HUDEP-2 (cell line): Measurements from ENCODE around the gene MYT1.

ENCODE experiments used
- DNase-seq, 76 experiments: peaks; one replicate each; lab custom pipeline; 2025; ENCODE audit not compliant: unreplicated experiment in 76 of 76; lab: John Stamatoyannopoulos, UW

The MYT1 gene

GRCh38 chr20:64211874-64212658 is 47.8 kb downstream of the MYT1 start:
- no peak for DNase-seq

DNA sequence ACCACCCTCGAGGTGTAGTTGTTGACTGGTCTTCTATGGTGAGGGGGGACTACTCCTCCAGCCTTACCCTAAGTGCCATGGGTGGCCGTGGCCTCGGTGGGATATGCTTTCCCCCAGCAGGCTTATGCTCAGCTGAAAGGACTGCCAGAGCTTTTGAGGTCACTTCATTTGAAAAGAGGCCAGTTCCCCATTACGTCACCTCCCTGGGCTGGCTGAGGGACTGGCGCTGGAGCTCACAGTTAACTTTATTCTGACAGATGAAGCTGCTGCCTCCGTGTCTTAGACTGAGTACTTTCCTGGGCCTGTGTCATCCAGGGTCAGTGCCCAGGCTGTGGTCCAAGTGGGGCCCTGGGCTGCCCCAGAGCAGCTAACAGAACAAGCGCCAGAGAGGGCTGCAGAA is 48.5 kb downstream of the MYT1 start:
- DNase-seq = peak in 1 of 76 experiments; percentile 22

- no peak for DNase-seq
Observed at GRCh38 chr20:64214113-64214512, 49.9 kb downstream of the MYT1 start.

DNA sequence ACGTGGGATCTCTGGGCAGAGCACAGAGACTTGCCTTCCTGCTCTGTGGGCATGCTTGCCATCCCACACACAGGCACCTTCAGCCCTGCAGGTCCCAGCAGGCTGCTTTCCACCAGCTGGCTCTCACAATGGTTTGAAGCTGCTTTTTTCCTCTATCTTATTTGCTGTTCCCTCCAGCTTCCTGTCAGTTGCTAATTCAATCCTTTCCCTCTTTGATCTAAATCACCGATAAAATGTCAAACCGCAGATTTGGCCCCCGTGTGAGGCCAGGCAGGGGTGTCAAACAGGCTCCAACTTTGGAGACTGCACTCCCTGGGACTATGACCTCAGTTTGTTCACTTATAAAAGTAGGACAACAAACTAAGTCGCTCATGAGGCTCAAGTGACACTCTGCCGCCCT is 50.7 kb downstream of the MYT1 start:
- no peak for DNase-seq

- DNase-seq = no peak
Observed at GRCh38 chr20:64216036-64216435, 51.8 kb downstream of the MYT1 start.

GRCh38 chr20:64216910-64217309 is 52.7 kb downstream of the MYT1 start:
- DNase-seq = no peak

- peak in 25 of 76 experiments; percentile 2 to 53 (median 17) for DNase-seq
Observed at GRCh38 chr20:64217539-64218221, 53.4 kb downstream of the MYT1 start.

DNA sequence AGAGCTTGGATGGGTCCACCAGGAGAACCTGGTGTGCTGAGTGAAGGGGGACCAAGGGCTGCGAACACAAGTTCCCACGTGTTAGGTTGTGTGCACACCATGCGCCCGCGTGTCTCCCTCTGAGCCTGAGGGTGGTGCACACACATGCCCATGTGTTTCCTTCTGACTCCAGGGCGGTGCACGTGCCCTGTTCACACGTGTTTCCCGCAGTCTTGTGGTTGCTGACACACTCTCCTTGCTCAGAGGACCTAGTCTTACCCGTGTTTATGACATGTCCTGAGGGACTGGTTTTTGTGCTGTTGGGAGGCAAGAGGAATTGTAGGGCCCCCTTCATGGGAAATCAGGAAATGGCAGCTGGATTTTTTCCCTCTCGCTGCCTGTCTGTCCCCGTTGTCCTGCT is 55.0 kb downstream of the MYT1 start:
- DNase-seq = no peak

DNA sequence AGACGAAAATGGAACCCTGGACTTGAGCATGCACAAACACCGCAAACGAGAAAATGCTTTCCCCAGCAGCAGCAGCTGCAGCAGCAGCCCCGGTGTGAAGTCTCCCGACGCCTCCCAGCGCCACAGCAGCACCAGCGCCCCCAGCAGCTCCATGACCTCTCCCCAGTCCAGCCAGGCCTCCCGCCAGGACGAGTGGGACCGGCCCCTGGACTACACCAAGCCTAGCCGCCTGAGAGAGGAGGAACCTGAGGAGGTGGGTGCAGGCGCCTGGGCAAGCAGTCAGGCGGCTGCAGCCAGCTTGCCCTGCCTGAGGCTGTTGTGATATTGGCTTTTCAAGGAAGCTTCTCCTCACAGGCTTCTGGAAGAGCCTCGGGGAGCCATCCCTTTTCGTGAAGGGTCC is 55.5 kb downstream of the MYT1 start:
- no peak for DNase-seq

GRCh38 chr20:64220420-64220819 is 56.2 kb downstream of the MYT1 start:
- DNase-seq = no peak

DNA sequence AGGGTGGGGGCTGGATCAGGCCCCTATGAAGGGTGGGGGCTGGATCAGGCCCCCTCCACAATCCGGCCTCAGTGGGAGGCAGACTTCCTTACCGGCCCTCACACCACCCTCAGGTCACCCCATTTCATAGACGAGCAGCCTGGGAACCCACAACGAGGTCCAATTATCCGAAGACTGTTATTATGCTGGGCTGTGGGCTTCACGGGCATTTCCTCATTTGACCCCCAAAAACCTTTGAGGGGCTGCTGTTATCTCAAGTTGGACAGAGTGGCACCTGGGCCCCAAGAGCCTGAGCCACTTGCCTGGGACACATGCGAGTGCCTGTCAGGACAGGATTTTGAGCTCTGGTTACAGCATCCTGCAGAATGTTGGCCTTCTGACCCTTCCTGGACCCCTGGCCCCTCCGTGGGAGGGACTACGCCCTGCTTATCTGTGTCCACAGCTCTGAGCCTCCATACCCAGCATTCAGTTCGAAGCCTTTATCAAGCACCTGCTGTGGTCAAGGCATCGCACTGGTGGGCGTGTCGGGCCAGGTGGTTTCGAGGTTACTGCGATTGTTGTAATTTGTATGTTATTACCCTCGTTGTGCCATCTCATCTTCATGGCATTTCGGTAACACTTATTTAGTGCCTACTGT is 56.8 kb downstream of the MYT1 start:
- peak in 50 of 76 experiments; percentile 4 to 70 (median 30) for DNase-seq

DNA sequence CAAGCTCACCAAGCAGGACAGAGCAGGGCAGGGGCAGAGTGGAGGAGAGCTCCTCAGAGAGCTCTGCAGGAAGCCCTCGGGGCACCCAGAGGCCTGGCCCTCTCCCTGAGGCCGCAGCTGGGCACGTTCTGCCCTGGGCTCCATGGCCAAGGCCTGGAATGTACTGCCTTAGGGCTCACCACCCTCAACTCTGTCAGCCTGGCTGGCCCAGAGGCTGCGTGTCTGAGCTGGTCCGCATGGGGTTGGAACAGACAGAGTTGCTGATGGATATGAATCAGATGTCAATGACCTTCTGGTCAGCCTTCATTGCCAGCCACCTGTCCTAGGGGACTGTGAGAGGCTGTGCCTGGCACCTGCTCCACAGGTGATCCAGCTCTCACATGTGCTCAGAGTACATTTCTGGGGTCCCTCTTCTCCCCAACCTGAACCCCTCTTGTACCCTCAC is 58.1 kb downstream of the MYT1 start:
- no peak for DNase-seq

GRCh38 chr20:64222851-64223525 is 58.7 kb downstream of the MYT1 start:
- no peak for DNase-seq

DNA sequence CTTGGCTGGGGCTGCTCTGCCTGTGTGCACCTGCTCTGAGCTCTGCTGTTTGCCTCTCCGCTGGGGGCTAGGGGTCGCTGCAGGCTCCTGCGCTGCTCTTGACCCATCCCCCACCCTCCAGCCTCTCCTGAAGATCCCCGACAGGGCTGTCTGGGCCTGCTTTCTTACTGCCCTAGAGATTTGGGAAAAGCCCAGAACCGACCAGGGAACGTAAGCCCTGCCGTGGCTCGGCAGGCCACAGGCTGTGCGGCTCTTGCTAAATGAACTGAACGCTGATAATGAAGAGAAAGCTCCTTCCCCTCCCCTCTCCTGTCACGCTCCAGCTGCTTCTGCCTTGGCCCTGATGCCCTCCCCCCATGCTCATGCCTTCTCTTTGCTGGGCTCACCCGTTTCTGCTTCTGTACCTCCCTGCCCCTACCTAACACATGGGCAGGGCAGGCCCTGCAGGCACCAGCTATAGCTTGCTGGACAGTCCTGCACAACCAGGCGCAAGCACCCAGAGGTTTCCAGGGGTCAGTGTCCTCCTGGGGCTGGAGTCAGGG is 59.3 kb downstream of the MYT1 start:
- peak in 3 of 76 experiments; percentile 9 to 28 (median 12) for DNase-seq

DNA sequence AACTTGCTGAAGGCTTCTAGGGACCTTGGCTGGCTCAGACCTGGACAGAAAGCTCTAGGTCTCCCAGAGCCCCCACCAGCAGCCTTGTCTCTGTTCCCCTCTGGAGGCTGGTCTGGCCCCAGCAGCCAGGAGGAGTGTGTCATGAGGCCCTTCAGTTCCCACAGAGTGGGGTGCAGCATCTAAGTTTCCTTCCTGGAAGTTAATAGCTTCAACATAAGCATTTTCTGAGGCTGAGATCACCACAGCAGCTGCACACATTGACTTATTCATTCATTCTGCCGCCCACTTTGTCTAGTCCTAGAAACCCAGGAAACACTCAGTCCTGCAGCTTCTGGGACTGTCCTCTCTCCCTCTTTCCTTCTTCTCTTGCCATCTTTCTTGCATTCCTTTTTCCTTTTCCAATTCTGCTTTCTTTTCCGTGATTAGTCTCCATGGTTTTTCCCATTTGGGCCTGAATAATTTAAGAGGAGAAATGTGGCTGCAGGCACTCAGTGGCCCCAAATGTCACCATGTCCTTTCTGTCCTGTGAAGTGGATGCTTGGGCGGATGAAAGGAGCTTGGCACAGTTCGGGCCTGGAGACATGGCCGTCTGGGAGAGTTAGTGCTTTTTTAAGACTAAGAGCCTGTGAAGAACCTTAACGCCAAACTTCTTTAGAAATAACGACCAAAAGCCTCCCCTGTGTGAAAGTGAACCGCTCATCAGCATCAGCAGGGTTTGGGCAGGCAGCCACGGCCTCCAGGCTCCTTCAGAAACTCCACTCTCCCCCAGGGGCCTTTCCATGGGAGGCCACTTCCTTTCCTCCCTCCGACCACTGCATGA is 60.3 kb downstream of the MYT1 start:
- no peak for DNase-seq

DNA sequence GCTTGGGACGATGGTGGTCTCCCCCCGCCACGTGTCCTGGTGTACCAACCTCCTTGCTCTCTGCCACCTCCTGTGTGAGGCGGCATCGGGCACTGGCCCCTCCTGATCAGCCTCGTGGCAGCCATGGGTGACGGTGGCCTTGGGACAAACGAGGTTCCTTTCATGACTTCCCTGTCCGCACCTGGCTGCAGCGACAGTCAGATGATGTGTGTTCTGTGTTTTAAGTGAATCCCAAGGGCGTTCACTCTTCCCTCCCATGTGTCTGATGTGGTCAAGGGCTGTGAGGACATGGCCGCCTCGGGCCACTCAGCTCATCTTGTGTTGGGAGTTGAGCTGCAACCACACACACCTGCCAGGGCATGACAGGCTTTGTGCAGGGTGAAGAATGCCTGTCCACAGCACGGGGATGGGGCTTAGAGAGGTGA is 60.9 kb downstream of the MYT1 start:
- DNase-seq = no peak

- no peak for DNase-seq
Observed at GRCh38 chr20:64225828-64226598, 61.8 kb downstream of the MYT1 start.

- DNase-seq = no peak
Observed at GRCh38 chr20:64226686-64227580, 62.7 kb downstream of the MYT1 start.
